ENCODE data around the gene SRC.
"Not testable (repeated sequence)": the region's sequence is repeated elsewhere in the genome, so short reads cannot be mapped to it uniquely, and the experiment has no call there.

The SRC gene

DNA sequence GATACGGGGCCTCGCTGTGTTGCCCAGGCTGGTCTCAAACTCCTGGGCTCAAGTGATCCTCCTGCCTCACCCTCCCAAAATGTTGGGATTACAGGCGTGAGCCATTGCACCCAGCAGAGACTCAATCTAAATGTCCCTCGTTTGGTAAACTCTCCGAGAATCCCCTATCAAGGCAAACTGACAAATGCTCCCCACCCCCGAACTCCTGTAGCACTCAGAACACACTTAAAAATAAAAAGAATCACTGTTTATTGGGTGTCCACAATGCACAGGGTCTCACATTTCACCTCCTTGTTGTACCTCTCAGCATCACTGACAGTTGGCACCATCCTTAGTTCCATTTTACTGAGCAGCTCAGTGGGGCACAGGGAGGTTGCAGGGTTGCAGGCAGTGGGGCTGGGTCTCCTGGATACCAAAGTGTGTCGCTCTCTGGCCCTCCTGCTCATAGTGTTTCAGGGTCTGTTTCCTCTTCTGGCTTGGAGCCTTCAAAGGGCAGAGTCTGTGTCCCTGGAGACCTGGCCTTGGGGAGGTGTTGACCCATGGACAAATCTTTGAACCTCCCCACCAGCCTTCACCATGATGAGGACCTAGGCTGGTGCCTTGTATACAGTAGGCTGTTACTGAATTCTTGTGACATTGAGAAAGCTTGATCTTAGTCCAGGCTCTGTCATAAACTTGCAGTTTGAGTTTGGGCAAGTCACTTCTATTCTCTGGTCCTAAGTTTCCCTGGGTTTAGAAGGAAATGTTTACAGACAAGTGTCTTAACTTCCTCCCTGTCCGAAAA is 8.5 kb upstream of the SRC start:
- no peak for DNase-seq

DNA sequence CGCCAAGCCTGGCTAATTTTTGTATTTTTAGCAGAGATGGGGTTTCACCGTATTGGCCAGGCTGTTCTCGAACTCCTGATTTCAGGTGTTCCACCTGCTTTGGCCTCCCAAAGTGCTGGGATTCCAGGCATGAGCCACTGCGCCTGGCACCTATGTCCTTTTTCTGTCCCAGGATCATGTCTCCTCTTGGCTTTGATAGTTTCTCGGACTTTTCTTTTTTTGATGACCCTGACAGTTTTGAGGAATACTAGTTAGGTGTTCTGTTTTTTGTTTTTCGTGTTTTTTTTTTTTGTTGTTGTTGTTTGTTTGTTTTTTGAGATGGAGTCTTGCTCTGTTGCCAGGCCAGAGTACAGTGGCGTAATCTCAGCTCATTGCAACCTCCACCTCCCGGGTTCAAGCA is 7.6 kb upstream of the SRC start:
- DNase-seq, result not testable (repeated sequence)

DNA sequence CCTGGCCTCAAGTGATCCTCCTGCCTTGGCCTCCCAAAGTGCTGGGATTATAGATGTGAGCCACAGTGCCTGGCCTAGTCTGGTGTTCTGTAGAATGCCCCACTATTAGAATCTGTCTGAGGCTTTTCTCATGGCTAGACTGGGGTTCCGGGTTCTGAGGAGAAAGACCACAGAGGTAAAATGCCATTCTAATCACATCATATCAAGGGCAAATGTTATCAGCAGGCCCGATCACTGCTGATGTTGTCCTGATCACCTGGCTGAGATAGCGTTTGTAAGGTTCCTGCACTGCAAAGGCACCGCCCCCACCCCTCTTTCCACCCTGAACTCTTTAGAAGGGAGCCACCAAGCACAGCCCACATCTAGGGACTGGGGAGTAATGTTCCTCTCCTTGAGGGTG is 6.7 kb upstream of the SRC start:
- DNase-seq, result no peak

DNA sequence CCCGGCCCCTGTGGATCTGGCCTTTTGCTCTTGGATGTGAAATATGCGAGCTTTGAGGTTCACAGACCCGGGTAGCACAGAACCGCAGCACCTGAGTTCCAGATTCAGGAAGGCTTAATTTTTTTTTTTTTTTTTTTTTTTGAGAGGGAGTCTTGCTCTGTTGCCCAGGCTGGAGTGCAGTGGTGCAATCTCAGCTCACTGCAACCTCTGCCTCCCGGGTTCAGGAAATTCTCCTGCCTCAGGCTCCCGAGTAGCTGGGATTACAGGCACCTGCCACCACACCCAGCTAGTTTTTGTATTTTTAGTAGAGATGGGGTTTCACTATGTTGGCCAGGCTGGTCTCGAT is 6.2 kb upstream of the SRC start:
- DNase-seq, result not testable (repeated sequence)

DNA sequence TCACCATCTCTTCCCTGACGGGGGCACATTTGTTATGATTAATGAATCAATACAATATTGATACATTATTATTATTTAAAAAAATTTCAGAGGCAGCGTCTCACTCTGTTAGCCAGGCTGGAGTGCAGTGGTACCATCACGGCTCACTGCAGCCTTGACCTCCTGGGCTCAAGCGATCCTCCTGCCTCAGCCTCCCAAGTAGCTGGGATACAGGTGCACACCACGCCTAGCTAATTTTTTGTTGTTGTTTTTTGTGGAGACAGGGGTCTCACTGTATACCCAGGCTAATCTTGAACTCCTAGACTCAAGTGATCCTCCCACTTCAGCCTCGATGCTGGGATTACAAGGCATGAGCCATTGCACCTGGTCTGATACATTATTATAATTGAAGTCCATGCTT is 4.9 kb upstream of the SRC start:
- DNase-seq, result no peak

DNA sequence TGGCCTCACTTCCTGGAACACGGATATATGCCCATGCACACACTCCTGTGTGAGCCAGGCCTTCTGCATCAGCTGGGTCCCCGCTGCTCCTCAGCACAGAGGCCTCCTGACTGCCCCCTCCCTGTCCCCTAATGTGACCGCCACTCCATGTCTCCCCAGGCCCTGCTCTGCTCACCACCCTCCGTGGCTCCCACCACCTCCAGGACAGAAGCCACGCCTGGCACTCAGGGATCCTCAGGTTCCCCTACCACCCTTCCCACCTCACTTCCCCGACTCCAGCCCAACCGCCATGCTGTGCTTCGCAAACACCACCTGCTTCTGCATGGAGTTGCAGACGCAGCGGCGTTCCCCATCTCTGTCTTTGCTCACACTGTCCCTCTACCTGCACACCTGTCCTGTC is 4.3 kb upstream of the SRC start:
- no peak for DNase-seq

DNA sequence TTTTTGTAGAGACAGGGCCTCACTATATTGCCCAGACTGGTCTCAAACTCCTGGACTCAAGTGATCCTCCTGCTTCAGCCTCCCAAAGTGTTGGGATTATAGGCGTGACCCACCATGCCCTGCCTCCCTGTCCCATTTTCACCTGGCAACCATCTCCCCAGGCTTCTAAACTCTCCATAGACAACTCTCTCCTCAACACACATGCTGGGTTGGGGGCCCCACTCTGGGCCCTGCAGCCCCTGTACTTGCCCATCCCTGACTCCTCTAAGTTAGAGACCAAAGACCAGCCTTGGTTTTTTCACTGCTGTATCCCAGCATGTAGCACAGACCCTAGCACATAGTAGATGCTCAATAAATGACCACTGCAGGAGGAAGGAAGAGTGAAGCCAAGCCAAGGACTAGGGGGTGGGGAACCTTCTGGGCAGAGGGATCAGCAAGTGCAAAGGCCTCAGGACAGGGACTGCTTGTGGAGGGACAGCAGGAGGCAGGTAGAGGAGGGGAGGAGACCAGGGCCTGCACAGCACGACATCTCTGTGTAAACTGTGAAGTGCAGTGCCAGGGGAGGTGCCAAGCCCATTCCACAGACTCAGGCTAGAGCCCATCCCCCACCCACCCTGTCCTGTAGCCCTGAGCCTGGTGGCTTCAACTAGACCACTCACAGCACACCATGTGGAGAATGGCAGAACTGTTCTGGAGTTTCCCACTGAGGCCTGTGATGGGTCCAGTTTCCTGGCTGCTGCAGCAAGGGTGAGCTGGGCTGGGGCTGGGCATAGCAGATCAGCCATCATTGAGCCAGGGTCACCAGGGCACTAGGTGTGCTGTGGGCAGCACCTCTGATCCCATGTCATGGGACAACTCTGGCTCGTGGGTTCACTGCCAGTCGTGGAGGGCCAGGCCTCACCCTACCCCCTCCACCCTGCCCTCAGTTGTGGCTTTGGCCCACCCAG is 3.4 kb upstream of the SRC start:
- DNase-seq, result no peak

DNA sequence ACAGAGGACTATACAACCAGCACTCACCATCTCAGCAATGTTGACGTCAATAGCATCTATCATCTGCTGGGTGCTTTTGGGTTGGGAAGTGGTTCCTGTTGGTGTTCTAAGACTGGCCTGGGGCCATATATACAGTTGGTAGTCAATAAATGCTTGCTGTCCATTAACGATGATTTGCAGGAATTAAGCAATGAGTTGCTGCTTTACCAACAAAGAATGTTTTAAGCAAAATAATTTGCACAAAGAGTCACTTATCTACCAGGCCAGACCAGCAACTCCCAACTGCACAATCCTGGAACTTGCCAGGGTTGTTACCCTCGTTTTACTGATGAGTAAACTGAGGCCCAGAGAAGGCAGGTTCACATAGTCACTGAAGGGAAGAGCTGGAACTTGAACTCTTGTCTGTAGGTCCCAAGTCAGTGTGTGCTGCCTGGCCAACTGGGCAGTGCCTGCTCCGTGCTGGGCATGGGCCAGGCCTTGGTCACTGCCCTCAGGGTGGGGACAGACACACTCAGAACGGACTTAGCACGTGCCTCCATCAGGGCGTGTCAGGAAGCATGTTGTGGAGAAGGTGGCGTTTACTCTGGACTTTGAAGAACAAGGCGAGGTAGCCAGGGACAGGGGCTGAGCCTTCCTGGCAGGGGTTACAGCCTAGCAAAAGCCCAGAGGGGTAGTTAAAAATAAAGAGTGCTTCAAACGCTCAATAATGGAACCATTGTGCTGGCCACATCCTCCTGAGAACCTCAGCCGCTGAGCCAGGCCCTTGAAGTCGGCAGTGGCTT is 2.5 kb upstream of the SRC start:
- DNase-seq, result no peak

DNA sequence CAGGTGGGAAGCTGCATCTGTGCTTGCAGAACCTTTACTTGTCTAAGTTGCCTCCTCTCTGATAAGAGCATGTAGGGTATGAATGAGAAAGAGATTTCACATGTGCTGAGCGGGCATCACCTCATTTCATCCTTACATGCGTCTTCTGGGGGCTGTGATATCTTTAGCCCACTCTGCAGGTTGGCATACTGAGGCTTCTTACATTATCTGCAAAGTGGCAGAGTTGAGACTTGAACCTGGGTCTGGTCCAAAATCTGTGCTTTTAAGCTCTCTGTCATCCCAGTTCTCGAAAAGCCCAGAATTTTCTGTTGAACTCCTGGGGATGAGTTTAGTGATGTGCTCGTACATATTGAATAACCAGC is 2.0 kb upstream of the SRC start:
- no peak for DNase-seq

DNA sequence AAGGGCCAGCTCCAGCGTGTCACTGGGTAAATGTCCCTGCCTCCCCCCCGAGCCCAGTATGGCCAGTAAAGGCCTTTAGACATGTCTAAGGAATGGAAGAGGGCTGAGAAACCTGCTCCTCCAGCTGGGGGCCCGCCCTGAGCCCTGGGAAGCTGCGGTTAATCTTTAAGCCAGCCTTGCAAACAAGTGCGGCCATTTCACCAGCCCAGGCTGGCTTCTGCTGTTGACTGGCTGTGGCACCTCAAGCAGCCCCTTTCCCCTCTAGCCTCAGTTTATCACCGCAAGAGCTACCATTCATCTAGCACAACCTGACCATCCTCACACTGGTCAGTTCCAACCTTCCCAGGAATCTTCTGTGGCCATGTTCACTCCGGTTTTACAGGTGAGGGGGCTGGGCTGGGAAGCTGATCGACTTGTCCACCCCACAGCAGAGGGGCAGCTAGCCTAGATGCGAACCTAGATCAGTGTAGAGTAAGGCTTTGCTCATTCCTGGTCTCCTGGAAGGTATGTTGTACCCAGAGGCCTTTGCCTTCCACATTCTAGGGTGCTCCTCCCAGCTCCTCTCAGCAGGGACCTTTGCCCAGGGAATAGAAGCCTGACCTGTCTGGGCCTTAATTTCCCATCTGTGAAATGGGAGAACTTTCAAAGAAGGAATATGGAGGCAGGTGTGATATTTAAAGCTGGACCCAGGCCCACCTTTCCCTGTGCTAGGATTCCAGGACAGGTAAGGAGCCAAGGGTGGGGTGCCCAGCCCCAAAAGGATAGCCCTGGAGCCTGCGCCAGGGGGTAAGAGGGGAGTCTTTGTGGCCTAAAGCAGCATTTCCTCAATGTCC is 1.2 kb upstream of the SRC start:
- DNase-seq, result no peak

DNA sequence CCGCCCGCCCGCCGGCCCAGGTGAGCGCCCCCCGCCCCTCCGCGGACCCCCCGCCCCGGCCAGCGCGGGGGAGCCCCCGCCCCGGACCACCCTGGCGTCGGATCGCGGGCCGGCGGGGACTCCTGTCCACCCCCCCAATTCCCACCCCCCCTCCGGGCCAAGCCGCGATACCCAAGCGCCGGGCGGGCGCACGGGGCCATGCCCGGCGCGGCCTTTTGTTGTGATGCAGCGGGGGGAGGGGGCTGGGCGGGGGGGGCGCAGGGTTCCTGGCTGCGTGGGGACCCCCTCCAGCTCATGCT is 245 bp downstream of the SRC start:
- no peak for DNase-seq

DNA sequence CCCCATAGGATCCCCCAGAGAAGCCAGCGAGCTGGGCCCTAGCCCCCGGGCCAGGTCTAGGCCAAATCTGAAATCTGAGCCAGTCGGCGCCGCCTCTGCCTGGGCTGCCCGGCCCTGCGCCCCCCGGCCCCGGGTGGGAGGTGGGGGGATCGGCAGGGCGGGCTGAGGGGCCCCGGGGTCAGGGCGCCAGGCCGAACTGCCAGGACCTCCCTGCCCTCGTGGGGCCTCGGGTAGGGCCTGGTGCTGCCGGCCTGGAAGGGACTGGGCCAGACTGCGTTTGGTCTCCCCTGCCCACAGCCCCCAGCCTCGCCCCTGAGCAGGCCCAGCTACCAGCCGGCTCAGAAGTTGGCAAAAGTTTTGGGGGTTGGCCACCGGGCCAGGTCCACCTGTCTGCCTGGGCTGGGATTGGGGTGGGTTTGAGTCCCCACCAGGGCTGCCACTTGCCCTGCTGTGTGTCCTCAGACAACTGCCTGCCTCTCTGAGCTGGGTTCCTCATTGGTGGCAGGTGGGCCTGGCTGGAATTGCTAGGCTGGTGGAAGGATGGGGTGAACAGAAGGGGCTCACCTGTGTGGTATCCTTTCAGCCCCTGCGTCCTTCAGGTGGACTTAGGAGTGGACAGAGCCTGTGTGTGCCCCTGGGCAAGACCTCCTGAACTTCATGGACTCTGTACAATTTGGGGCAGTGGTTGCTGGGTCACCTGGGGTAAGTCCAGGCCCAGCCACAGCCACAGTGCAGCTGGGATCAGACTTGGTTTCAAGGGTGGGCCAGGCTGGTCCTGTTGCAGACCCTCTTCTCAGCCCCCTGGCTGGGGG is 801 bp downstream of the SRC start:
- DNase-seq, result no peak

DNA sequence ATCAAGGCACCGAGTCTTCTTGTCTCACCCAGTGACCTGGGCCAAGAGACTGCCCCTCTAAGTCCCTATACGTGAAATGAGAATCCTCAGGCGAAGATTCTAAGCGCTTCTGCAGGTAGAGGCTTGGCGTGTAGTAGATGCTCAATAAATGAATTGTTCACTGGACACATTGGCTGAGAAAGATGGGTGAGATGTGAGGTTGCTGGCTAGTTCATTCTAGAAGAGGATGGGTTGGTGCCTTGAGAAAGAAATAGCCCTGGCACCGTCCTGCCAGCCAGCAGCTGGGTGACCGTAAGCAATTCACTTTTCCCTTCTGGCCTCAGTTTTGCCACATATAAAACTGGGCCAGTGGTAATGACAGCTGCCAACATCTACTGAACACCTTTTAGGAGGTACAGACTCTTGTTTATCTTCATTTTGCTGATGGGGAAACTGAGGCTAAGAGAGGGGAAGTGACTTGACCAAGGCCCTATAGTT is 1.4 kb downstream of the SRC start:
- no peak for DNase-seq

DNA sequence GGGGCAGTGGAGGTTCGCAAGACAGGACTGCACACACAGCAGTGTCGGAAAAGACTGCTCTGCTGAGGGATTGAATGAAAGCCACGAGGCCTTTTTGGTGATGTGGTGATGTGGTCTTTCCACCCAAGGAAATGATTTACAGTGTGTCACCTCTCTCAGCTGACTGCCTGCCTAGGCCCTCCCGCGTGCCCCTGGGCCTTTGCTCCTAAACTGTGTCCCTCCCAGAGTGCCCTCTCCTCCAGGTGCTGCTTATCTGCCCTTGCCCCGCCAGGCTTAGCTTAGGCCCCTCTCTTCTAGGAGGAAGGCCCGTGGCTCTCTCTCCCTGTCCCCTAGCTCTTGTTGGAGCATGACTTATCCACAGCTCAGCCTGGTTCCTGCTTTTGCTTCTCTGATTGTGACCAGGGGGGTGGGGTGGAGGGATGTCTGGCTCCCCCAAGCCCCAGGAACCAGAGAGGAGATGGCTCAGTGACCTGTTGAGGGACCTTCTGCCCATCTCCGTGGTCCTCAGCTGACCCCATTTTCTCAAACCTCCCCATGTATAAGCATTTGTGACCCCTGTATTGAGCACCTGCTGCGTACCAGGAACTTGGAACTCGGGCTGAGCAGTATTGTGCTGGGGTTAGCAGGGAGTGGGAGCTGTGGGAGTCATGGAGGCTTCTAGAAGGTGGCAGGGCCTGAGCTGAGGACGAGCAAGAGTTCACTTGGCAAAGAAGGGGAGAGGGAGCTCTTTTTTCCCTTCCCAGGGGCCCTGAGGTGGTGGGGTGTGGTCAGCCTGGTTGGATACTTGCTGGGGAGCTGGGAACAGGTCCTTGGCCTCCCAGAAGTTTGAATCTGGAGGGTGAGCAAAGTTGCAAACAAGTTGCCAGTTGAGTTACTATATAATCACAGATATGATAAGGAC is 2.2 kb downstream of the SRC start:
- no peak for DNase-seq

DNA sequence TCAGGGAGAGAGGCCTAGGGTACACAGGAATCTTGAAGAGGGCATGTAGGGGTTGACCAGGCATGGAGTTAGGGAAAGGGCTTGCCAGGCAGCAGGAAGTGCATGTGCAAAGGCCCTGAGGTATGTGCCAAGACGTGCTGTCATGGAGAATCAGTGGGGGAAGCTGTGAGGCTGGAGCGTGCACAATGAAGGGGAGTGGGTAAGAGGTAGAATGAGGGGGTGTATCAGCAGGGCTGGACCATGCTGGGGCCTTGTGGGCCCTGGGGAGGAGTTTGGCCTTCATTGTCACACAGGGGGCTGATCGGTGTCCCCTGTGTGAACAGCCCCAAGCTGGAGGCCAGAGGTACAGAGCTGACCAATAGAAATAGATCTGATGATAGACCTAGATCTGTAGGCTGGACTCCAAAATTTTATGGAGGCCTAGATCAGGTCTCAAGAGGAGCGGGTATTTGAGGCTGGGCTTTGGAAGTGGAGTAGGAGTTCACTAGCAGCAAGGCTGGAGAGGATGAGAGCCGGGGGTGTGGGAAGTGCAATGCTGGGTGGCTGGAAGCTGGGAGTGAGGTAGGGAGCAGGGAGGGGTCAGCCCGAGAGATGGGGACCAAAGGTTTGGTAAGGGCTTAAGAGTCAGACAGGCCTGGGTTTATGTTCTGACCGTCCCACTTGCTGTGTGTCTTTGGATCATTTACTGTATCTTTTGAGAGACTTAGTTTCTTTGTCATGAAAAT is 3.0 kb downstream of the SRC start:
- DNase-seq, result no peak

DNA sequence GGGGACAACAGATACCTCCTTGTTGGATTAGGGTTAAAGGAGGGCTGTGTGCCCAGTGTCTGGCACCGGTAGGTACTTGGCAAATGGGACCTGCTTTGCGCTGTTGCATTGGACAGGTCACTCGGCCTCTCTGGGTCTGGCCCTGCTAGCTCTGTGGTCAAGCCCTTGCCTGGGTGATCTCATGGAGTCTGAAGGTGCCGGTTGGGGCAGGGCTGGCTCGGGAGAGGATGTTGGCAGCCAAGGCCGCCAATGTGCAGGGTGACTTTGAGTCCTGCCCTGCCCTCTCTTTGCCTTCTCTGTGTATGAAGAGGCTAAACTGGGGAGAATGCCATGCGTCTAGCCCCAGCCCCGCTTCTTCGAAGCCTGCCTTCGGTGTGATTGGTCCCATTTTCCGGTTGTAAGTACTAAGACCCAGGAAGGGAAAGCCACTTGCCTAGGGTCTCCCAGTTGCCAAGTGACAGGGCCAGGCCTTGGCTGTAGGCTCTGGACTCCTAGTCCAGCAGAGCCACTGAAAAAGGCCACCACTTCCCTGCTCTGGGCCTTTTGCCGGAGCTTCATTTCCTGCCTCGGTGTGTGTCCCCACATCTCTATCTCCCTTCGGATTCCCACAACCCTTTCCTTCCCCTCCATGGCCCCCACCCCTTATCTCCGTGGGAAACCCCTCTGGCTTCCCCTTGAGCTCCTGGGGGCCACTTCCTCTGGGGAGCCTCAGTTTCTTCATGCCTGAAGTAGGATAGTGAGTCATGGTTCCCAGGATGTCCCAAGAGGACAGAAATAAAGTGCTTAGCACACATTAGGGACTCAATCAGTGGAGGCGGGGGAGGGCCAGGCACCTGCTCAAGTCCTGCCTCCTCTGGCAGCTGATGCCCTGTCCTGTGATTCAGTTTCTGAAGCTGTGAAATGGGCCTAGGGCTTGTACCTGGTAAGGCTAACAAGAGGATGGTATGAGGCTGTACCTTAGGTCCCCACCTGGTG is 3.9 kb downstream of the SRC start:
- no peak for DNase-seq

DNA sequence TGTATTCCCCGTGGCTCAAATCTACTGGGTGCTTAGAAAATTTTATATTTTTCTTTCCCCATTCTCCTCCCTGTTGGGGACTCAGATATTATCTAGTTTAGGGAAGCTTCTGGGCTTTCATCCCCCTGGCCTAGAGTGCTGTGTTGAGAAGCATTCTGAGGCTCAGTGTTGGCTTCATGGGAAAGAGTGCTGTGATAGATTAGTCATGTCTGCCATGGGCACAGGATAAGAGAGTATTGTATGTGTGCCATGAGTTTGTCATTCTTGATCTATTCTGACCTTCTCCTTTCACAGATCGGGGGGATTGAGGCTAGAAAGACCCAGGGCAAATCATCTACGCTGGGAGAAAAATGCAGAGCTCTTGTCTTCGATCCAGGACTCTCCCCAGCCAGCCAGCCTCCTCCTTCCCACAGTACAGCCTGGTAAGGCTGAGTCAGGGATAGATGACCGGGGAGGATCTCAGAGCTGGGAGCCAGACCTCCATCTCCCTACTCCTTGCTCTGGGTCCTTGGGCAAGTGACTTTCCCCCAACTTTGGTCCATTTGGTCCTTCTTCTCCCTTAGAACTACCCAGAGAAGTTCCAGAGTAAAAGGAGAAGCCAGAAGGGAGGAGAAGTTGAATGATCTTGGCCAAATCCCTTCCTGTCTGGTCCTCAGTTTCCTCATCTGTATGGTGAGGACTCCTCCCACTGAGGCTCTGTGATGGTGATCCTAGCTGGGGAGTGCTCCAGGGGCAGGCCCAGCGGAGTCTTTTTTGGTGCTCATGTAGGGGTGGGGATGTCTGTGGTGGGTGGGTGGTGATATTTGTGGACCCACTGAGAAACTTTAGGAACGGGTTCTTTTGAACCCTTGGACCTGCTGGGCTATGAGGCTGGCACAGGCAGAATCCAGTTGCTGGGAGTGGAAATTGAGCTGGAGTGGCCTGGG is 5.0 kb downstream of the SRC start:
- no peak for DNase-seq
